H1 (cell line): ENCODE measurements around the gene RABL2A. TPM values are rescaled to one million over a fixed set of nuclear protein-coding genes. Genes with fewer than 3 reads are reported as not detected.
A peak's percentile ranks its signal among the peaks of the same experiment; 100 is the strongest.
"Not testable (repeated sequence)": the region's sequence is repeated elsewhere in the genome, so short reads cannot be mapped to it uniquely, and the experiment has no call there.

Experiments used
- CTCF ChIA-PET: fragments of 300-600 bp; sonication (Branson Sonifier 250); formaldehyde crosslinking; loops from one replicate; lab custom pipeline; 2021; ENCODE audit not compliant: partially characterized antibody; lab: Charles Lee
- POLR2A ChIA-PET: fragments of 300-600 bp; sonication (Branson Sonifier 250); formaldehyde crosslinking; loops from one replicate; lab custom pipeline; 2021; ENCODE audit warnings: inconsistent platforms; ENCODE audit not compliant: partially characterized antibody; lab: Charles Lee
- DNase-seq, 2 experiments: peaks; one replicate each; pipeline versions ENCODE4 v3.0.0 to v3.0.0-alpha.2; 2010 to 2022; ENCODE audit warnings: low spot score in 2 of 2, low read depth in 1 of 2, mixed read lengths in 1 of 2
- FAIRE-seq: peaks from 2 replicates; lab custom pipeline; 2011; peaks lifted over from hg19 to GRCh38; lab: Jason Lieb, UNC
- H2AFZ ChIP-seq: 2 replicates; pipeline ENCODE4 v1.8.1; 2012; ENCODE audit warnings: low read length, inconsistent platforms
- H2AK5ac ChIP-seq: 2 replicates; pipeline ENCODE4 v1.6.1; 2013; ENCODE audit warnings: low read depth, low read length
- H2BK120ac ChIP-seq: replicated peaks from 2 replicates; pipeline ENCODE3; 2013; ENCODE audit warnings: low read depth, low read length, inconsistent platforms
- H2BK12ac ChIP-seq: 2 replicates; pipeline ENCODE4 v1.6.1; 2013; ENCODE audit warnings: low read depth, low read length
- H2BK15ac ChIP-seq: 2 replicates; pipeline ENCODE4 v1.6.1; 2013; ENCODE audit warnings: low read length
- H2BK20ac ChIP-seq: 2 replicates; pipeline ENCODE4 v1.6.1; 2013; ENCODE audit warnings: low read length
- H2BK5ac ChIP-seq: 2 replicates; pipeline ENCODE4 v1.6.1; 2013; ENCODE audit warnings: low read depth, low read length
- H3K14ac ChIP-seq: 2 replicates; pipeline ENCODE4 v1.6.1; 2013; ENCODE audit warnings: inconsistent platforms; ENCODE audit not compliant: insufficient read length
- H3K18ac ChIP-seq: 2 replicates; pipeline ENCODE4 v1.6.1; 2013; ENCODE audit warnings: low read length; ENCODE audit errors: extremely low read depth
- H3K23ac ChIP-seq: 2 replicates; pipeline ENCODE4 v1.6.1; 2013; ENCODE audit warnings: inconsistent platforms; ENCODE audit not compliant: insufficient read length
- H3K23me2 ChIP-seq: 2 replicates; pipeline ENCODE4 v1.6.1; 2013; ENCODE audit warnings: low read depth, low read length
- H3K27ac ChIP-seq: 2 replicates; pipeline ENCODE4 v1.6.1; 2011; ENCODE audit warnings: low read depth, low read length, inconsistent platforms
- H3K27me3 ChIP-seq, 4 experiments: replicated peaks in 1 of 4; 1 replicate in 1 of 4; 2 replicates in 3 of 4; pipeline versions ENCODE4 v1.6.1 to v1.8.1; 2011 to 2013; ENCODE audit warnings: low read length in 3 of 4, mild to moderate bottlenecking in 3 of 4, inconsistent platforms in 2 of 4, mixed read lengths in 2 of 4, moderate library complexity in 1 of 4; ENCODE audit not compliant: control insufficient read depth in 3 of 4, insufficient read depth in 3 of 4; ENCODE audit errors: extremely low read depth in 1 of 4
- H3K36me3 ChIP-seq, 4 experiments: 2 replicates each; pipeline versions ENCODE4 v1.6.1 to v1.8.1; 2011 to 2013; ENCODE audit warnings: mild to moderate bottlenecking in 4 of 4, low read length in 3 of 4, moderate library complexity in 2 of 4, control low read depth in 1 of 4, inconsistent platforms in 1 of 4; ENCODE audit not compliant: insufficient read depth in 4 of 4, control insufficient read depth in 2 of 4
- H3K4ac ChIP-seq: replicated peaks from 2 replicates; pipeline ENCODE3; 2013; ENCODE audit warnings: low read length, low read depth, mixed read lengths, inconsistent platforms; ENCODE audit not compliant: insufficient read length
- H3K4me1 ChIP-seq, 4 experiments: replicated peaks in 1 of 4; 1 replicate in 1 of 4; 2 replicates in 3 of 4; pipeline versions ENCODE4 v1.6.1 to v1.8.1; 2011 to 2013; ENCODE audit warnings: low read length in 3 of 4, inconsistent platforms in 2 of 4, mixed read lengths in 1 of 4; ENCODE audit not compliant: insufficient read depth in 4 of 4, control insufficient read depth in 3 of 4
- H3K4me2 ChIP-seq, 2 experiments: 2 replicates each; pipeline versions ENCODE4 v1.6.1 to v1.8.1; 2011 to 2013; ENCODE audit warnings: low read depth in 2 of 2, low read length in 2 of 2, control low read depth in 1 of 2, inconsistent platforms in 1 of 2, mild to moderate bottlenecking in 1 of 2; ENCODE audit not compliant: insufficient read depth in 1 of 2
- H3K4me3 ChIP-seq, 4 experiments: fragments of 200-600, 300-600 bp in 1 of 4; sonication (generic), shearing (Covaris generic), sonication (Bioruptor Twin) in 1 of 4; 2 replicates each; pipeline versions ENCODE4 v1.5.1 to v1.8.1; 2011 to 2016; ENCODE audit warnings: low read length in 4 of 4, low read depth in 3 of 4, control low read depth in 2 of 4, inconsistent platforms in 2 of 4, mild to moderate bottlenecking in 2 of 4, mixed read lengths in 1 of 4, moderate library complexity in 1 of 4; ENCODE audit not compliant: insufficient read depth in 2 of 4; ENCODE audit errors: extremely low read depth in 1 of 4
- H3K56ac ChIP-seq: replicated peaks from 2 replicates; pipeline ENCODE3; 2013; ENCODE audit warnings: low read depth, mild to moderate bottlenecking, mixed read lengths, low read length, inconsistent platforms; ENCODE audit not compliant: insufficient read length
- H3K79me1 ChIP-seq: 2 replicates; pipeline ENCODE4 v1.6.1; 2013; ENCODE audit warnings: low read depth, low read length, control low read depth
- H3K79me2 ChIP-seq, 2 experiments: 2 replicates each; pipeline versions ENCODE4 v1.6.1 to v1.8.1; 2012 to 2013; ENCODE audit warnings: low read length in 2 of 2, mild to moderate bottlenecking in 2 of 2, inconsistent platforms in 1 of 2; ENCODE audit not compliant: insufficient read depth in 2 of 2, control insufficient read depth in 1 of 2
- H3K9ac ChIP-seq, 4 experiments: replicated peaks in 1 of 4; 1 replicate in 1 of 4; 2 replicates in 3 of 4; pipeline versions ENCODE4 v1.6.1 to v1.8.1; 2011 to 2013; ENCODE audit warnings: low read depth in 3 of 4, low read length in 3 of 4, control low read depth in 2 of 4, mild to moderate bottlenecking in 2 of 4, moderate library complexity in 2 of 4, inconsistent platforms in 1 of 4; ENCODE audit errors: extremely low read depth in 1 of 4
- H3K9me3 ChIP-seq, 2 experiments: 2 replicates each; pipeline versions ENCODE4 v1.6.1 to v1.8.1; 2012 to 2013; ENCODE audit warnings: mild to moderate bottlenecking in 2 of 2, moderate library complexity in 2 of 2, control low read depth in 1 of 2, inconsistent platforms in 1 of 2, low read depth in 1 of 2, low read length in 1 of 2, mixed read lengths in 1 of 2; ENCODE audit not compliant: insufficient read depth in 2 of 2
- H4K20me1 ChIP-seq, 2 experiments: replicated peaks in 1 of 2; 2 replicates each; pipeline versions ENCODE3 to v1.8.1; 2011 to 2013; ENCODE audit warnings: inconsistent platforms in 2 of 2, low read length in 2 of 2, mild to moderate bottlenecking in 1 of 2; ENCODE audit not compliant: insufficient read depth in 2 of 2, control insufficient read depth in 1 of 2
- H4K5ac ChIP-seq: 2 replicates; pipeline ENCODE4 v1.6.1; 2013; ENCODE audit warnings: low read length, low read depth, mixed read lengths, inconsistent platforms; ENCODE audit not compliant: insufficient read length
- H4K8ac ChIP-seq: 2 replicates; pipeline ENCODE4 v1.8.0; 2013; ENCODE audit warnings: mild to moderate bottlenecking, moderate library complexity, low read length, inconsistent platforms; ENCODE audit not compliant: insufficient read depth; ENCODE audit errors: extremely low read depth
- H4K91ac ChIP-seq: replicated peaks from 2 replicates; pipeline ENCODE3; 2013; ENCODE audit warnings: low read length, mixed read lengths, inconsistent platforms; ENCODE audit not compliant: insufficient read length
- CREB1 ChIP-seq: IDR thresholded peaks from 2 replicates; pipeline ENCODE4 v1.6.1; 2012; ENCODE audit warnings: inconsistent platforms
- CTCF ChIP-seq, 3 experiments: IDR thresholded peaks; 1 replicate in 2 of 3; 2 replicates in 1 of 3; pipeline versions ENCODE4 v1.5.1 to v1.6.1; 2011; ENCODE audit warnings: low read length in 3 of 3, mild to moderate bottlenecking in 3 of 3, inconsistent platforms in 2 of 3, low read depth in 1 of 3, moderate library complexity in 1 of 3; ENCODE audit not compliant: insufficient read depth in 1 of 3; ENCODE audit errors: control extremely low read depth in 1 of 3
- EGR1 ChIP-seq: IDR thresholded peaks from 2 replicates; pipeline ENCODE4 v1.6.1; 2011; ENCODE audit warnings: low read depth, low read length, borderline replicate concordance
- EP300 ChIP-seq, 2 experiments: IDR thresholded peaks; 1 replicate in 1 of 2; 2 replicates in 1 of 2; pipeline ENCODE4 v1.6.1; 2011 to 2012; ENCODE audit warnings: low read depth in 2 of 2, low read length in 2 of 2, mild to moderate bottlenecking in 2 of 2, borderline replicate concordance in 1 of 2, inconsistent platforms in 1 of 2, moderate library complexity in 1 of 2
- FOSL1 ChIP-seq: IDR thresholded peaks from 2 replicates; pipeline ENCODE4 v1.6.1; 2011; ENCODE audit warnings: mild to moderate bottlenecking, low read depth, low read length, moderate library complexity; ENCODE audit not compliant: insufficient read depth
- PHF8 ChIP-seq: fragments of 200-600 bp; sonication (generic); conservative IDR thresholded peaks from 2 replicates; pipeline ENCODE4 v1.7.1; 2012; ENCODE audit warnings: low read depth, mild to moderate bottlenecking, inconsistent platforms, low read length, moderate library complexity
- POLR2AphosphoS5 ChIP-seq: IDR thresholded peaks from 2 replicates; pipeline ENCODE4 v1.6.1; 2011; ENCODE audit warnings: low read depth, low read length
- TBP ChIP-seq: IDR thresholded peaks from 2 replicates; pipeline ENCODE4 v1.6.1; 2011; ENCODE audit warnings: low read depth, low read length, improper control_type of control experiment
- WGBS, 2 experiments: shearing (Covaris generic) in 1 of 2; methylation state at CpG; one replicate each; pipeline versions ENCODE4 v1.1.6 to v1.1.7; 2013 to 2015; ENCODE audit warnings: low lambda C conversion rate in 2 of 2, mixed read lengths in 2 of 2, inconsistent platforms in 1 of 2, low coverage in 1 of 2, missing lambda C conversion rate in 1 of 2; ENCODE audit not compliant: insufficient replicate concordance in 2 of 2, insufficient coverage in 1 of 2, insufficient read length in 1 of 2; ENCODE audit errors: extremely low coverage in 1 of 2, missing lambda C conversion rate in 1 of 2; 5-methylcytosine and 5-hydroxymethylcytosine counted together
- polyA plus RNA-seq, 7 experiments: library from polyadenylated mRNA; depleted of rRNA in 3 of 7; stranded (reverse) in 5 of 7; unstranded in 2 of 7; fragments of >200 nt in 5 of 7; fragments of 200-250 nt in 2 of 7; gene quantifications; 1 replicate in 5 of 7; 2 replicates in 1 of 7; 4 replicates in 1 of 7; pipeline versions ENCODE4 v1.2.1 to v1.2.3, GENCODE V29; 2011 to 2013; ENCODE audit warnings: missing spikeins in 2 of 7, mixed read lengths in 2 of 7
- total RNA-seq: library from RNA; stranded (reverse); fragmentation: NEBNext Ultra II Directional; extraction: Animal tissue kit (Norgen Biotek cat#: 25700); gene quantifications from 2 replicates; pipeline ENCODE4 v1.2.1, GENCODE V29; 2021

RABL2A gene
- total and polyA plus RNA-seq, 2 of the 8 experiments (the other 6 are each of a cell fraction or from before 2014, with no cell fraction given) = 6.9 to 10.9 TPM

GRCh38 chr2:113583521-113584225 is 43.4 kb upstream of the RABL2A start:
- H4K5ac ChIP-seq = peak overlapping the region; percentile 93
- H2BK20ac ChIP-seq, H4K91ac ChIP-seq, H3K14ac ChIP-seq, H3K79me2 ChIP-seq, H3K27me3 ChIP-seq, H3K9me3 ChIP-seq, H3K79me1 ChIP-seq, H3K23me2 ChIP-seq, H2BK120ac ChIP-seq, H3K23ac ChIP-seq, H4K20me1 ChIP-seq, H2BK12ac ChIP-seq, FAIRE-seq, H2AK5ac ChIP-seq, H2BK15ac ChIP-seq, H3K4me1 ChIP-seq, H3K56ac ChIP-seq, POLR2A ChIA-PET, H3K4ac ChIP-seq, H3K36me3 ChIP-seq: not testable (repeated sequence)
- H3K27ac ChIP-seq = peak overlapping the region; percentile 86; the same call in 1 of the 2 replicates
- DNase-seq = peak in 1 of 2 experiments; percentile 98
- H3K18ac ChIP-seq = peak overlapping the region; percentile 97
- H2BK5ac ChIP-seq = peak overlapping the region; percentile 87; the same call in 1 of the 2 replicates
- CTCF ChIA-PET = interaction anchor here (0.6 to 1.4 kb wide), 2 partner anchors 21 to 199 kb away, joined by 3 to 4 read pairs; no protein-coding TSS in a partner anchor
- peak overlapping the region; percentile 52 to 66 (median 64) for H3K9ac ChIP-seq
- WGBS, 2 experiments = 2% methylated on average over 42 of the region's 63 CpGs; no CpG with 5 or more reads in 1 of the 2 experiments
- H3K4me3 ChIP-seq = peak overlapping the region; percentile 65 to 86 (median 73)
- peak overlapping the region; percentile 77 to 90 for H3K4me2 ChIP-seq
- H2AFZ ChIP-seq = peak overlapping the region; percentile 92; the same call in 1 of the 2 replicates
- H4K8ac ChIP-seq = peak overlapping the region; percentile 89; the same call in 1 of the 2 replicates
- TF ChIP-seq POLR2AphosphoS5 (peak; percentile 42; the same call in 1 of the 2 replicates), EP300 (IDR thresholded peaks at IDR 0.05; ENCODE audit: borderline replicate concordance in 1 of 2, low read depth in 2 of 2, low read length in 2 of 2) (peak in 1 of 2 experiments; percentile 55; a peak in 1 of 3 replicates), EGR1 (peak; percentile 96), TBP (0 out of 2 replicates have a peak, but pooled peaks have one; percentile 34), CREB1 (peak; percentile 42; the same call in 1 of the 2 replicates), CTCF (IDR thresholded peaks at IDR 0.05; ENCODE audit: control extremely low read depth in 1 of 3, insufficient read depth in 1 of 3, low read depth in 1 of 3, low read length in 3 of 3) (0 out of 4 replicates have a peak, but pooled peaks of 1 of the 3 experiments have one; percentile 8), FOSL1 (peak; percentile 100), PHF8 (peak; percentile 52)
